GM18499 (cell line): Measurements from ENCODE around the gene NATD1.

ENCODE experiments used
- ATAC-seq: cut with Tn5 transposase; IDR thresholded peaks from one replicate; pipeline ENCODE4 v1.9.1; 2021; ENCODE audit warnings: moderate number of reproducible peaks; ENCODE audit not compliant: insufficient read depth, unreplicated experiment

Gene NATD1

DNA sequence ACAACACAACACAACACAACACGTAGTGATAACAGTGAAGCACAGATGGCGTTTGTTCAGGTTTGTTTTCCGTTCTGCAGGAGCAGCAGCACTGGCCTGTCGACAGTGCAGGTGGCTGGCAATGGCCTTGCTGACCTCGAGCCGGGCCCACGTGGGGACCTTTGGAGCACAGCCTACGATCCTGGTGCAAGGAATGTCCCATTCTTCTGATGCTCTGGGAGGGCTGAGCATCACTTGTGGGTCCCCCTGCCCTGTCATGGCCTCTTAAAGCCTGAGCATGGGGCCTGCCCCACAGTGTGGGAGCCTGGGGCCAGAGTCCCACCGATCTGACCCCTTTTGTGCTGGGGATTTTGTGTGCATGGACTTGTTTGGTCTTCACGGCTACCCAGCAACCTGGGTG lies 38.1 kb upstream of the NATD1 start:
- ATAC-seq = no peak

DNA sequence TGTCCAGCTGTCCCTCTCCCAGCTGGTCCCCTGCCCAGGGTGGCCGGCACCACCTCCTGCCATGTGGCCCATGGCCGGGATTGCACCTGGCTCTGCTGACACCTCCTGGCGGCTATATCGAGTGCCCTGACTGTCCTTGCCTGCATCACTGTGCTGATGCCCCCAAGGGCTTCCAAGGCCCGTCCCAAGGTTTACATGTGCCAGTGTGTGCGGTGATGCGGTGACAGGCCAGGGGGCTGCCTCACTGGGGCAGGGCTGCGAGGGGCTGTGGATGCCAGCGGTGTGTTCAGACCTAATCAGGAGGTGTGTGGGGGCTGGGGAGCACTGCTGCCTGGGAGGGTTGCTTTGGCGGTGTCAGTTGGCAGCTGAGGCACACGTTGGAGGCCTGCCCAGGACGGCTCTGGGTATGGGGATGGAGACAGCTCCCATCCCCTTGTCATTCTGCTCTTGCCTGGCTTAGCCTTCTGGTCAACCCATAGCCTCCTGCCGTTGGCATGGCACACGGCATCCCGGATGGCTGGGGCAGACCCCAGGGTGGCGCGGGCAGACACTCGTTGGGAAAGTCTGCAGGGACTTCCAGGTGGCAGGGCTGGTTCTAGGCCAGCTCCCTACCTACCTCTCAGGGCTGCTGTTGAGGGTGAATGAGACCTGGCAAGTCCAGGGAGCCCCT lies 36.8 kb upstream of the NATD1 start:
- no peak for ATAC-seq

DNA sequence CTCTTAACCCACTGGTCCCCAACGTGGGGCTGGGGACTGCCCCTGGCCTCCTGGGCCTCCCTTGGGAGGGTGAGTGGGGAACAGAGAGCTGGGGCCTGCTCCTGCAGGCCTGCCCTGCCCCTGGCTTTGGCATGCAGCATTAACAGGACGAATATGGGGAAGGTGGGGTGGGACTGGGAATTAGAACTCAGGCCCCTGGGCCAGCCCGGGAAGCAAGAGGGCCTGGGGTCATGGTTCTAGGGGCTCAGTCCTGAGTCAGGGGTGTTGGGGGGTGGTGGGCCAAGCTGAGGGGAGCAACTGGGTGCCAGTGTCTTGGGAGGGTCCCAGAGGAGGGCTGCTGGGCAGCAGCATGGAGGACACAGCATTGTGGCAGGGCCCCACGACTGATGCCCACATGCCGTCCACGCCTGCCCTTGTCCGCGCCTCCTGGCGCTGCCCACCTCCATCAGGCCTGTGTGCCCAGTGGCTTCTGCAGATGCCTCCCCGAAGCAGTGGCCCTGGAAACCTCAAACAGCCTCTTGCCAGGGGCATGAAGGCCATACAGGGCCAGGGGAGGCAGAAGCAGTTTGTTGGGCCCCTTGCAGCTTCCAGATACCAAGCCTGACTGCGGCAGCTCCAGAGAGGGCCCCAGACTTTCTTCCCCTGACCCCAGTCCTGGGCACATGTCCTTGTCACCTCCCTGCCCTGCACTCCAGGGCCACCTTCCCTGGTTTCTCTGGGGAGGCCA lies 36.1 kb upstream of the NATD1 start:
- no peak for ATAC-seq

DNA sequence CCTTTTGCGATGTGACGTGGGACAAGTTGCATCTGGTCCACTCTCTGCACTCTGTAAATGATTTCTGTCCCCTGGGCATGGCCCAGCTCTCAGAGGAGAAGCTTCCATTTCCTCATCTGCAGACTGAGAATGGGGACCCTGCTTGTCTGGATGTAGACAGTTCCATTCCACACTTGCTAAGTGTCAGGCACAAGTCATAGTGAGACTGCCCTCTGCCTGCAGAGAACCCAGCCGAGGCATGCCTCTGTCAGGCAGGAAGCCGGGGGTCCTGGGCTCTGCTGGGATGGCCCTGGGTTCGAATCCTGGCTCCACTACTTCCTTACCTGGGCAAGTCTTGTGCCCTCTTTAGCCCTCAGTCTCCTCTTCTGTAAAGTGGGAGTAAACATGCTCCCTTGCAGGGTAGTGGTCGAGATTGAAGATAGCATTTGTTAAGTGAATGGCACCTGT lies 35.4 kb upstream of the NATD1 start:
- ATAC-seq = no peak

DNA sequence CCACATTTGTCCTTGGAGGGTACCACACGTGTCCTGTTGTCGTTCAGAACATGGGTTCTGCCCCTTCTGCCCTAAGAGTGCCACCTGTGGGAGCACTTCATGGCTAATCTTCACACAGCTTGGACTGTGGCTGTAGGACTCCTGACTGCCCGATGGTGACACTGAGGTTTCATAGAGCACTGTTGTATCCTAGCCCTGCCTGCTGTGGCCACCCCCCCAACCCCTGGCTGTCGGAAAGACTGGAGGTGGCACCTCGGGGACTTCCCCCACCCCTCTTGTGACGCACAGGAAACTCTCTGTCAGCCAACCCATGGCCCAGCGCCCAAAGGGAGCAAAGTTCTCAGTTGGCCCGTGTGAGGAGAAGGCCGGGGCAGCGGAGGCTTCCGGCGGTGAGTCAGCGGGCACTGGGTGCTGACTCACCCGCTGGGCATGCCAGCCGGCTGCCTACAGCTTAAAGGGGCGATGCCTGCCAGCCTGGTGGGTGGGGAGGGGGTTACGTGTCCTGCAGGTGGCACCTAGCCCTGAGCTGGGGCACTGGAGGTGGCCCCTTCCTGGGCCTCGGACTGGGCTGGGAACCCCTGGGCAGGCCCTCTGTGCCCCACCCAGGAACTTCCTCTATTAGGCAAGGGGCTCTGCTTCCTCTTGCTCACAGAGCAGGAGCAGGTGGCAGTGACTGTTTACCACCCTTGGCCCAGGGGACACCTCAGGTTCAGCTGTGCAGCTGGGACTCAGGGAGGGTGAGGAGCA lies 34.7 kb upstream of the NATD1 start:
- ATAC-seq = no peak

DNA sequence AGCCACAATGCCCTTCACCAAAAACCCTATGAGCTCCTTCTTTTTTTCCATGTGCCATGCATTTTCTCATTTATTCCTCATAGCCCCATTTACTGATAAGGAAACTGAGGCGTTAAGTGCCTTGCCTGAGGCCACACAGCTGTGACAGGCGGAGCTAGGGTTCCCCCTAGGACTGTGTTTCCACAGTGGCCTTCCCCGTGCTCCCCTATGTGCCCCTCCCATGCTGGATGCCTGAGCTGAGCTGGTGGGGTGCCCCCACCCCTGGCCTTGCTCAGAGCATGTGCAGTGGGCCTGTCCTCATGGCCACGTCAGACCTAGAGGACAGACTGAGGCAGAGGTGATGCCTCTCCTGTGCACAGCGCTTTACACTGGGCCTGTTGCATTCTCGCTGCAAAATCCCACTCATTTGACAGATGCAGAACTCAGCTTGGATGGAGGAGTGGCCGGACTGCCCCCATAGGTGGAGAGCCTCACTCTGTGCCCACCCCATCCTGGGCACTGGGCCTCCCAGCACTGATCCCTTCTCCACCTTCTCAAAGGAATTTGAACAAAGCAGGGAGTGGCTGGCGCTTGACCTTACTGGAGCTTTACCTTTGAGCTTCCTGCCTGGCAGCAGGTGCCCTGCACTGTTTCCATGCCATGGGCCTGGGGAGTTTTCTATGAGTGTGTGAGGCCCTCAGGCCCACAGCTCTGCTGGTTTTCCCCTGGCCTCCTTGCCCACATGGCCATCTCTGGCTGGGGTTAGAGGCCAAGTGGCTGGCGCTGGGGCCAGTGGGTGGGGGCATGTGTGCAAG lies 33.9 kb upstream of the NATD1 start:
- ATAC-seq = no peak

DNA sequence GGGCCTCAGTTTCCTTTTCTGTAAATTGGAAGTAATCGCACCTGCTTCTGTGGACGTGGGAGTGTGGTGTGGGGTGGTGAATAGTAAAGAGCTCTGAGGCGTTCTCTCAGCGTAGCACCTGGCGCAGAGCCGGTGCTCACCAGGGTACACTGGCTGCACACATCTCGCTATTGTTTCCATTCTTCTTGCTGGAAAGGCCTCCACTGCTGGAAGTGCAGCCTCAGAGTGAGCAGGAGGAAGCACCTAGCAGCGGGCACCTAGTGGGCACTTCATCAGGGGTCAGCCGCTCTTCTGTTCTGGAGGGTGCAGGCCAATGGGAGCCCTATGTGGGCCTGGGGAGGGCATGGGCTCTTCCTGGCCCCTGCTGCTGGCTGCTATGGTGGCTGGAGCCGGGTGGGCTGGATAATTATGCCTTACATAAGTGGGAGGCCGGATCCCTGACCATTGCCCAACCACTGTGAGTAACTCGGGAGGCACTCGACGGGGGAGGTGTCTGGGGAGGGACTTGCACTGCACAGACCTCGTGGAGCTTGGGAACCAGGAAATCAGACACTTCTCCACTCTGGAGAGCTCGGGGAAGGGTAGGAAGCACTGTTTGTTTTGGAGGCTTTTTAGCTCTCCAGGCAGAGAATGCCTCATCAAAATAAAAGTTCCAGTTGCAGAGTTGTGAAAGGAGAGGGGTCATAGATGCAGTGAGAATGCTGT lies 33.0 kb upstream of the NATD1 start:
- no peak for ATAC-seq

DNA sequence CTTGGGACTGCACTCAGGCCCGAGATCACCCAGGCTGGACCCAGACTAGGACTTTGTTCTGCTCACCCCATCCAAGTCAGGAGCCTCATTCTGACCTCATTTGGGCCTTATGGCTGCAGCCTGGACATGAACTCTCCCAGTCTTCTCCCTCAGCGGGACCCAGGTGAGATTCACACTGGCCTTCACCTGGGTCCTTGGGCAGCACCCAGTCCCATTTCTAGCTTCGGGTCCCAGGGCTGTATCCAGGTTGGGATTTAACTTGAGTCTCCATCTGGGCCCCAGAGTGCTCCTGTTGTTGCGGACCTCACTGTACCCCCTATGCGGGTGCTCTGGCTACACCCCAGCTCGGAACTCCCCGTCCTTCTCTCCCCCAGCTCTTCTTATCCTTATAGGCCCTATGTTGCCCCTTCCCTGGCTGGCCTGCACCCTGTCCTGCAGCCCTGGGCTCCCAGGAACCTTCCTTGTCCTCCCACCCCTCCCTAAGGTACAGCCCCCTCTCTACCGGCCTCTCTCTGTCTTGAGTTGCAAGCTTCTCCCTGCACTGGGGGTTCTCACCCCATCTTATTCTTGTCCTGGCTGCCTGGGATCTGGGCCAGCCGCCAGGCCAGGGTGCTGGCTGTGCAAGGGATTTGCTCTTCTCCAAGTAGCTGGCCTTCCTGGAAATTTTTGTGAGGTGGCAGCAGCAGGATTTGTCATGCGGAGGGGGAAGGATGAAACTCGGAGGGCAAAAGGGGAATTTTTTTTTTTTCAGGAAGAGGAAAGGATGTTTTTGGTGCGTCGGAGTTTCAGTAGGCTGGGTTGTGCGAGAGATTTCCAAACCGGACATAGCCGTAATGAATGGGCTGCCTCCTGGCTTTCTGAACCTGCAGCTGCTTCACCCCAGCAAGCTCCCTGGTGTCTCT lies 32.2 kb upstream of the NATD1 start:
- no peak for ATAC-seq

DNA sequence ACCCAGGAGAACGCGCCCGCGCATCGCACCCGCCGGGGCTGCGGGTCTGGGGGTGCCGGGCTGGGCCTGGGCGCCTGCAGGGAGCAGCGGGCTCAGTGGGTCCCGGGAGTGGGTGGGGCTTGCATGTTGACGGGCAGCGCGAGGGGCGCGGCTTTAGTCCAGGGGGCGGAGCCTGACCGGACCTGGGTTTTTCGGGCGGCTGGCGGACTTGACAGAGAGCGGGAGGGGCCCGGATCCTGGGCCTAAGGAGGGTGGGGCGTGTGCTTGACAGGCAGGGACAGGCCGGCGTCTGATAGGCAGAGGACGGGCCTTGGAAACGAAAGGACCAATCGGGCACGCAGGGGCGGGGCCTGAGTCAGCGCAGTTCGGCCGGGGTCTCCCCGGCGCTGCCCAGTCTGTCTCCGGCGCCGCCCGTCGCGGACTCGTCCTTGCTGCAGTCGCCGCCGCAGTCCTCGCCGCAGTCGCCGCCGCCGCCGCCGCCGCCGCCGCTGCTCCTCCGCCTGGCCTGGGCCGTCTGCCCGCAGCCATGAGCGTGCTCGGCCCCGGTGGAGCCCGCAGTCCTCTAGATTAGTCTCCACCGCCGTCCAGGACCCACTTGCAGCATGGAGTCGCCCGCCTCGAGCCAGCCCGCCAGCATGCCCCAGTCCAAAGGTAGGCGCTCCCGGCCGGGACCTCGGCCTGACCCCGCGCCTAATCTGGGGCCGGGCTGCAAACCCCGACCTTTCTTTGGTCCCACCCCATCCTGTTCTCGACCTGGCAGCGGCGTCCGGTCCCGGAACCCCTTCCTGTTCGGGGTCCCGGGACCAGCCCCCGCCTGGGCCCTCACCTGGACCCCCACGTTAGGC lies 31.3 kb upstream of the NATD1 start, which contains the start of gene MAP2K3:
MAP2K3 (plus strand) TSS at position 393 of the 845 bp plus-strand sequence; CDS start at position 603, 210 bp downstream.
- ATAC-seq = peak; percentile 60

DNA sequence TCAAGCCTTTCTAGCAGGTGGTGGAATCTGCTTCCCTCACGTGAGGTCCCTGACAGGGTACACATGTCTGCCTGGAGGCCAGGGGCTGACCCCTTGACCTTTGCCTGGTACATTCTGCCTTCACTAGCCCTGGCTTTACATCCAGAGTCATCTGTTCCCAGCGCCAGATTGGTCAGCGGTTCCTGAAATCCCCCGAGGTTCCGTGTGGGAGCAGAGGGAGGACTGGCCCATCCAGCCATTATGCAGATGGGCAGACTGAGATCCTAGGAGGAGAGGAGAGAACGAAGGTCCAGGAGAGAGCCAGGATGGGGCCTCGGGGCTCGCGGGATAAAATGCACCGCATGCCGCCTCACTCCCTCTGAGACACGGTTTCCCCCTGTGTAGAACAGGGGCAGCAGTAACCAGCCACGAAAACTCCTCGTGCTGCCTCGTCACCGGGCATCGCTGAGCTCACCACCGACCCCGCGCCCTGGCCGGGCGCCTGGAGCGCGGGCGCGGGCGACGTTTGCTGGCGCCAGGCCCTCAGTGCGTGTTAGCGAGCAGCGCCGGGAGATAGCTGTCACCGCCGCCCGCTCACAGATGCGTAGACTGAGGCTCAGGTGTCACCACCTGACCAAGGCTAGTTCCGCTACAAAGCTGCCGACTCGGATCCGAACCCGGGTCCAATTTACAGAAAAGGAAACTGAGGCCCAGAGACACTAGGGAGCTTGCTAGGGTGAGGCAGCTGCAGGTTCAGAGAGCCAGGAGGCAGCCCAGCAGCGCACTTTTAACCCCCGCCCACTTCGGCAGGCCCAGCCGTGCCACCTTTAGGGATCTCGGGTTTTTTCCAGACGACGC lies 30.5 kb upstream of the NATD1 start:
- peak; percentile 1 for ATAC-seq

DNA sequence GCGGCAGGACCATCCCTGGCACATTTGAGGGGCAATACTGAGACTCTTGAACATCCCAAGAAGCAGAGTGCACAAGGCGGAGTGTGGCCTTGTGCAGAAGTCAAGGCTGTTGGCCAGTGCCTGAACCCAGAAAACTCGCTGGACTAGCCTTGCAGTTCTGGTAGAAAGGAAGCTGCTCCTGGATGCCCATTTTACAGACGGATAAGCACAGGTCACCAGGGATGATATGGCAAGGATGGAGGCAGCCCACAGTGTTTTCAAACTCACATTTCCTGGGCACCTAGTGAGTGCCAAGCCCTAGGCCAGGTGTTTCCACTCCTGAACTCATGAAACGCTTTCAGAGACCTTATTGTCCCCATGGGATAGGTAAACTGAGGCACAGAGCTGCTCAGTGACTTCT lies 29.6 kb upstream of the NATD1 start:
- ATAC-seq = no peak

DNA sequence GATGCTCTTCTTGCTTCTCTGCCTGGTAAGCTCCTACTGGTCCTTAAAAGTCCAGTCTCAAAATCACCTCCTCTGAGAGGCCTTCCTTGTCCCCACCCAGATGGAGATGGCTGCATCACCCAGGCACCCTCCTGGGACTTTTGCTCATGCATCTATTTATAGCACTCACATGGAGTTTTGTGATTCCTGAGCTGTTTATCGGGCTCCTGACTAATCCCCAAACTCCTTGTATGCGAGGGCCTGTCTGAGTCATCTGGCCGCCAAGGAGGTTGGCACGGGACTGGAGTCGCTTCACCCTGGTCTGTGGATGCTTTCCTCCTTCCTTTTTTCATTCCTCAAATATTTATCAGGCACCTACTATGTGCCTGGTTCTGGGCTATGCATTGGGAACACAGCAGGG lies 29.0 kb upstream of the NATD1 start:
- ATAC-seq = no peak

DNA sequence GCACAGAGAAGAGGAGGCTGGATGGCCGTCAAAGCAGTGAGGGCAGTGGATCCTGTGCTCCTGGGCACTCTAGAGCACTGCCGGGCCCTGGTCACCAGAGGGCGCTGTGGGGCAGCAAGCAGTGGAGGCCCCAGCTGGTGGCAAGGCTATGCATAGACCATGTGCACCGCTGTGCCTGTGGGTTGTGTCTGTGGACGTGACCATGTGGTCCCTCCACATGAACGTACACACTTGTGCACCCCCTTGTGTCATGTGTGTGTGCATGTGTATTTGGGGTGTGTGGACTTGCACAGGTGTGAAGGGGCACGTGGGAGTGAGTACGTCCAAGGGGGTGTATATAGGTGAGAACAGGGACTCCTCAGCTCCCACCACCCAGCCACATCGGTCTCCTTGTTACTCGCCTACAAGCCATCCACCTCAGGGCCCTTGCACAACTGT lies 26.9 kb upstream of the NATD1 start:
- ATAC-seq = no peak

DNA sequence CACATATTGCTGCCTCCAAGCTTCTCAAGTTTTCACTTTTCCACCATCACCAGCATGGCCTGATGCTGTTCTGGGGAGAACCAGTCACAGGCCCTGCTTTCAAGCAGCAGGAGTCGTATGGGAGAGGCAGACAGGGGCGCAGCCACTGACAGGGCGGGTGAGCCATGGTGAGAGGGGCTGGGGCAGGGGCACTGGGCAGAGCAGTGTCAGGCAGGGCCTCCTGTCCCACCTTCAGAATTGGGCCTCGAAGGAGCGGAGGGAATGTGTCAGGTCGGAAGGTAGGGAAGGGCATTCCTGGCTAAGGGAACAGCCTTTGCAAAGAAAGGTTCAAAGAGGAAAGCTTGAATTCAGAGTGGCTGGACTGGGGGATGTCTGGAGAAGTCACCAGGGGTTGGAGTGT lies 26.4 kb upstream of the NATD1 start:
- no peak for ATAC-seq

DNA sequence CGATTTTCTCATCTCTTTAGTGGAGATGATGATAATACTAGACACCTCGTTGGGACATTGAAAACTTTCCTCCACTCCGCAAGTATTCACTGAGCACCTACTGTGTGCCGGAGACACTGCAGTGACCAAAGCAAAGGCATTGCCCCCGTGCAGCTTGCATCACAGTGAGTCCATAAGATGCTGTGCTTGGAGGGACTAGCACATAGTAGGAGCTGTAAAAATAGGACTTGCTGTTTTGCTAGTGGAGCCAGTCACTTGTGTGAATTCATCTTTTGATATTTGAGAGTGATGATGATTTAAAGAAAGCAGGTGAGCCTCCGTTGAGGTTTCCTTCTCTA lies 26.0 kb upstream of the NATD1 start:
- ATAC-seq = no peak

DNA sequence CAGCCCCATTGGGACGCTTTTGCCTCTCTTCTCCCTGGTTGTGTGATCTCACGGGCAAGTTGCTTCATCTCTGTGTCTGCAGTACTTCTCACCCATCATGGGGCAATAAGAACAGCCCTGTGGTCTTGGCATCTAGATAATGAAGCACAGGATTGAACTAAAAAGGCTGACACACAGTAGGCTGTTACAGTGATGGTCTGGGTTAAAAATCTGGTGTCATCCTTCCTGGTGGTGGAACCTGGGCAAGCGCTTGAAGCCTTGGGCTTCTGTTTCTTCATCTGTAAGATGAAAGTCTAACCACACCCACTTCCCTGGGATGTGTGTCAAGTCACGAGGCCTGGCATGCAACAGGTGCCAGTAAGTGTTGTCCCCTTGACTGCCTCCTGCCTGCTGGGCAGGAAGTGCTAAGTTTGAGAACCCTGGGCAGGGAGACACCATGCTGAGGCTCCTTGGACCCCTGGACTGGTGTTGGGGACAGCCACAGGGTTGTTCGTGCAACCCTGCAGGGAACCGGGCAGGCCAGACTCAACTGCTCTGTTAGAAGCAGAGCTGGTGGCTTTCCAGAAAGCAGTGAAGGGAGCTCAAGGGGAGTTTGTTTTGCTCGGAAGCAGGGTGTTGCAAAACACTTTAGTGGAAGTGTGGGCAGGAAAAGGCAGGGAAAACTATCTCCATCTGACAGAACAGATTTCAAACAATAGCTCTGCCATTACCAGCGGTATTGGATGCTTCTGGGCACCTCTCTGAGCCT lies 25.4 kb upstream of the NATD1 start:
- no peak for ATAC-seq

DNA sequence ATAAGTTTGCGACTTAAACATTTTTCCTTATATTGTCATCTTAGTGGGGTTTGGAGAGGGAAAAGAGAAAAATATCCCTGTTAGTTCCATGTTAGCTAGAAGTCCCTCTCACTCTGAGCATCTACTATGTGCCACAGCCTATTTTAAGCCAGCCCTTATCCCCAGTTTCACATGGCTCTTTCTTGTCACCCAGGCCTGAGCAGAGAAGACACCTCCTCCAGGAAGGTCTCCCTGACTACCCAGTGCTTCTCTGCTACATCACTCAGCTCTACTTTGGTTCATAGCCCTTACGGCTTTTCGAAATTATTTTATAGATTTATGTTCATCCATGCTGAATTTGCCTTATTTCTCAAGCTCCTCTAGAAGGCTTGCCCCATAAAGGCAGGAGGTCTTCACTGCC lies 24.1 kb upstream of the NATD1 start:
- ATAC-seq = no peak
